ENCODE data around the gene ASCC3. TPM values are rescaled to one million over a fixed set of nuclear protein-coding genes. Genes with fewer than 3 reads are reported as not detected.
A peak's percentile ranks its signal among the peaks of the same experiment; 100 is the strongest.

ASCC3 gene
- total and polyA plus RNA-seq, 4 donors, result 12.8 to 32.7 (median 16.4) TPM

GRCh38 chr6:100504786-100505737, 376.1 kb downstream of the ASCC3 start:
- no peak overlapping the region for H3K4me3 ChIP-seq (ENCODE audit: low read depth in 1 of 3, low read length in 3 of 3)
- no peak overlapping the region for H3K9ac ChIP-seq (ENCODE audit: low read depth in 1 of 2, low read length in 2 of 2)
- 79% methylated on average over 6 of the region's 6 CpGs for WGBS
- TF ChIP-seq ZBTB33 (IDR thresholded peaks at IDR 0.05) (no peak), RXRA (IDR thresholded peaks at IDR 0.05) (no peak), RAD21 (IDR thresholded peaks at IDR 0.05) (no peak), JUND (IDR thresholded peaks at IDR 0.05) (no peak), FOXA1 (IDR thresholded peaks at IDR 0.05) (no peak), SP1 (IDR thresholded peaks at IDR 0.05) (no peak), REST (IDR thresholded peaks at IDR 0.05) (no peak), HNF4A (conservative IDR thresholded peaks at IDR 0.05) (no peak), MAX (IDR thresholded peaks at IDR 0.05) (no peak), YY1 (IDR thresholded peaks at IDR 0.05) (no peak)
- H3K27me3 ChIP-seq (ENCODE audit: control insufficient read depth in 4 of 4, insufficient read depth in 4 of 4, low read length in 3 of 4), result no peaks in the 10 kb centered on the region
- no peak for DNase-seq (ENCODE audit: low spot score)
- peaks cover 0 to 18% (median 11%) of the 10 kb centered on the region in 4 donors for H3K4me1 ChIP-seq (ENCODE audit: control insufficient read depth in 4 of 4, insufficient read depth in 4 of 4, low read length in 3 of 4)
- H3K27ac ChIP-seq (ENCODE audit: low read depth in 1 of 2, low read length in 2 of 2), result no peak overlapping the region
- H3K36me3 ChIP-seq (ENCODE audit: control insufficient read depth in 4 of 4, insufficient read depth in 3 of 4, low read depth in 1 of 4, low read length in 3 of 4), result peaks cover 0 to 7% (median 2%) of the 10 kb centered on the region in 4 donors
- H3K9me3 ChIP-seq (ENCODE audit: control insufficient read depth in 4 of 4, low read length in 3 of 4), result no peaks in the 10 kb centered on the region

GRCh38 chr6:100503043-100503705, 378.0 kb downstream of the ASCC3 start:
- Histone ChIP-seq H3K9ac (ENCODE audit: low read depth in 1 of 2, low read length in 2 of 2) (peak overlapping the region in 1 of 2 donors; percentile 40), H3K36me3 (ENCODE audit: control insufficient read depth in 4 of 4, insufficient read depth in 3 of 4, low read depth in 1 of 4, low read length in 3 of 4) (no peaks in the 10 kb centered on the region), H3K4me3 (ENCODE audit: low read depth in 1 of 3, low read length in 3 of 3) (no peak overlapping the region), H3K9me3 (ENCODE audit: control insufficient read depth in 4 of 4, low read length in 3 of 4) (no peaks in the 10 kb centered on the region), H3K4me1 (ENCODE audit: control insufficient read depth in 4 of 4, insufficient read depth in 4 of 4, low read length in 3 of 4) (peaks cover 0 to 18% (median 11%) of the 10 kb centered on the region in 4 donors), H3K27me3 (ENCODE audit: control insufficient read depth in 4 of 4, insufficient read depth in 4 of 4, low read length in 3 of 4) (no peaks in the 10 kb centered on the region), H3K27ac (ENCODE audit: low read depth in 1 of 2, low read length in 2 of 2) (peak overlapping the region; percentile 73 to 86)
- DNase-seq (ENCODE audit: low spot score), result no peak
- no peak for TF ChIP-seq ZBTB33 (IDR thresholded peaks at IDR 0.05)
- TF ChIP-seq HNF4A (conservative IDR thresholded peaks at IDR 0.05), result peak; percentile 78 to 81
- peak; percentile 13 for TF ChIP-seq FOXA1 (IDR thresholded peaks at IDR 0.05)
- TF ChIP-seq MAX (IDR thresholded peaks at IDR 0.05), result no peak
- TF ChIP-seq RXRA (IDR thresholded peaks at IDR 0.05), result peak; percentile 91 to 93
- TF ChIP-seq HNF4G (IDR thresholded peaks at IDR 0.05), result peak; percentile 14
- TF ChIP-seq FOXA2 (IDR thresholded peaks at IDR 0.05), result peak; percentile 76
- TF ChIP-seq YY1 (IDR thresholded peaks at IDR 0.05), result peak; percentile 14
- peak; percentile 18 to 21 for TF ChIP-seq RAD21 (IDR thresholded peaks at IDR 0.05)
- no peak for TF ChIP-seq EGR1 (IDR thresholded peaks at IDR 0.05; ENCODE audit: low read depth in 2 of 2)
- no peak for TF ChIP-seq CTCF (IDR thresholded peaks at IDR 0.05; ENCODE audit: low read depth, low read length, missing input control)
- peak; percentile 41 to 58 for TF ChIP-seq JUND (IDR thresholded peaks at IDR 0.05)
- peak; percentile 46 for TF ChIP-seq ATF3 (IDR thresholded peaks at IDR 0.05)
- peak; percentile 69 for TF ChIP-seq SP1 (IDR thresholded peaks at IDR 0.05)

Measured in liver (tissue), 9 donors.